Upper lobe of left lung (tissue), 6 donors: ENCODE data around the gene ST8SIA5. TPM values are rescaled to one million over a fixed set of nuclear protein-coding genes. Genes with fewer than 3 reads are reported as not detected.

Experiments
- ATAC-seq, 2 donors: fragments of 200-7000 bp; cut with Tn5 transposase; one replicate each; pipeline ENCODE4 v1.9.1; 2022; ENCODE audit warnings: mild to moderate bottlenecking in 2 of 2, moderate library complexity in 2 of 2; ENCODE audit not compliant: low FRiP score in 2 of 2
- DNase-seq, 2 donors: peaks; one replicate each; pipeline ENCODE4 v3.0.0-alpha.2; 2019 to 2020
- H3K27ac ChIP-seq, 4 donors: fragments of 200-600 bp; sonication (generic); one replicate each; pipeline ENCODE4 v1.5.1; 2016 to 2019
- H3K27me3 ChIP-seq, 4 donors: fragments of 200-600 bp; sonication (generic); one replicate each; pipeline ENCODE4 v1.5.1; 2017 to 2019
- H3K36me3 ChIP-seq, 4 donors: fragments of 200-600 bp; sonication (generic); one replicate each; pipeline ENCODE4 v1.5.1; 2016 to 2019
- H3K4me1 ChIP-seq, 4 donors: fragments of 200-600 bp; sonication (generic); one replicate each; pipeline ENCODE4 v1.5.1; 2018 to 2019
- H3K4me3 ChIP-seq, 4 donors: fragments of 200-600 bp; sonication (generic); one replicate each; pipeline ENCODE4 v1.5.1; 2017 to 2019; ENCODE audit warnings: mild to moderate bottlenecking in 2 of 4, moderate library complexity in 1 of 4
- H3K9me3 ChIP-seq, 4 donors: fragments of 200-600 bp; sonication (generic); one replicate each; pipeline ENCODE4 v1.5.1; 2018 to 2019
- EP300 ChIP-seq, 4 donors: sonication (generic); formaldehyde crosslinking; IDR thresholded peaks; one replicate each; pipeline ENCODE4 v1.5.1; 2017; ENCODE audit warnings: antibody characterized with exemption in 4 of 4, control low read depth in 2 of 4
- POLR2A ChIP-seq, 4 donors: fragments of 450-650 bp; IDR thresholded peaks; one replicate each; pipeline ENCODE4 v1.5.1; 2016 to 2017; ENCODE audit warnings: antibody characterized with exemption in 4 of 4, mild to moderate bottlenecking in 2 of 4
- POLR2AphosphoS5 ChIP-seq, 2 donors: sonication (generic); formaldehyde crosslinking; IDR thresholded peaks; one replicate each; pipeline ENCODE4 v1.5.1; 2017; ENCODE audit warnings: antibody characterized with exemption in 2 of 2
- WGBS, 2 donors: methylation state at CpG; one replicate each; pipeline ENCODE4 v1.1.5; 2017 to 2018; 5-methylcytosine and 5-hydroxymethylcytosine counted together
- total RNA-seq, 6 donors: library from RNA; depleted of rRNA in 4 of 6; stranded (reverse); fragments of >200 nt in 4 of 6; gene quantifications; one replicate each; pipeline versions ENCODE4 v1.1.0 to v1.2.1, GENCODE V29; 2016 to 2021
- TF ChIP-seq, protein P1 (sequence below), 6 experiments: fragments of 450-650 bp in 4 of 6; fragments of 200-600 bp in 2 of 6; sonication (generic) in 2 of 6; IDR thresholded peaks; one replicate each; pipeline ENCODE4 v1.5.1; 2016 to 2019; ENCODE audit warnings: antibody characterized with exemption in 6 of 6
- donor health status: DM: no; HTN: no; CAD: no; lungs with moderate emphysema.
- donor health status: DM: no; HTN: yes; CAD: no; lungs with severe emphysema.

ST8SIA5 gene
- total RNA-seq, 6 donors from 2014 or later: 0.30 to 0.74 (median 0.50) TPM; not detected in 2

DNA sequence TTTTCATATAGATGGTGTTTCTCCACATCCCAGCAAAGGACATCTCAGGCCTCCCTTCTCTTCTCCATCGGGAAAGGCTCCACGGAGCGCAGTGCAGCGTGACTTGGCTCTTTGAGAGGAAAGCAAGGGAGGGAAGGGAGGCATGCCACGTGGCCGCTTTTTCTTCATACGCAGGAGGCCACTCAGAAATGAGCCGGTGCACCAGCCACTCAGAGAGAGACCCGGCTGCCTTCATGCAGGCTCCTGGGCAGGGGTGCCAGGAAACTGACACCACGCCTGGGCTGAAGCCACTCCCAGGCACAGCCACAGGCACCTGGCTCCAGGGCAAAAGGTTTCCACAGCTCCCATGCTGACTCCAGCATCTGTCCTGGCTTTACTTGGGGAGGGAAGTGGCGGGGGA is 88.7 kb downstream of the ST8SIA5 start:
- TF ChIP-seq, protein P1, sequence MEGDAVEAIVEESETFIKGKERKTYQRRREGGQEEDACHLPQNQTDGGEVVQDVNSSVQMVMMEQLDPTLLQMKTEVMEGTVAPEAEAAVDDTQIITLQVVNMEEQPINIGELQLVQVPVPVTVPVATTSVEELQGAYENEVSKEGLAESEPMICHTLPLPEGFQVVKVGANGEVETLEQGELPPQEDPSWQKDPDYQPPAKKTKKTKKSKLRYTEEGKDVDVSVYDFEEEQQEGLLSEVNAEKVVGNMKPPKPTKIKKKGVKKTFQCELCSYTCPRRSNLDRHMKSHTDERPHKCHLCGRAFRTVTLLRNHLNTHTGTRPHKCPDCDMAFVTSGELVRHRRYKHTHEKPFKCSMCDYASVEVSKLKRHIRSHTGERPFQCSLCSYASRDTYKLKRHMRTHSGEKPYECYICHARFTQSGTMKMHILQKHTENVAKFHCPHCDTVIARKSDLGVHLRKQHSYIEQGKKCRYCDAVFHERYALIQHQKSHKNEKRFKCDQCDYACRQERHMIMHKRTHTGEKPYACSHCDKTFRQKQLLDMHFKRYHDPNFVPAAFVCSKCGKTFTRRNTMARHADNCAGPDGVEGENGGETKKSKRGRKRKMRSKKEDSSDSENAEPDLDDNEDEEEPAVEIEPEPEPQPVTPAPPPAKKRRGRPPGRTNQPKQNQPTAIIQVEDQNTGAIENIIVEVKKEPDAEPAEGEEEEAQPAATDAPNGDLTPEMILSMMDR (IDR thresholded peaks at IDR 0.05): no peak
- no peak for TF ChIP-seq POLR2A (IDR thresholded peaks at IDR 0.05)
- no peak for TF ChIP-seq POLR2AphosphoS5 (IDR thresholded peaks at IDR 0.05)
- TF ChIP-seq EP300 (IDR thresholded peaks at IDR 0.05): no peak
- Histone ChIP-seq H3K27me3 (no peaks in the 10 kb centered on the region), H3K4me3 (no peak overlapping the region), H3K27ac (no peak overlapping the region), H3K4me1 (no peaks in the 10 kb centered on the region), H3K9me3 (no peaks in the 10 kb centered on the region), H3K36me3 (no peaks in the 10 kb centered on the region)
- DNase-seq (no peak), ATAC-seq (no peak)
- WGBS, 2 donors: 70 to 73% methylated on average over 8 of the region's 11 CpGs

- WGBS, 2 donors: 94 to 96% methylated on average over 1 of the region's 1 CpG
- no peak for ATAC-seq
- no peak for TF ChIP-seq POLR2A (IDR thresholded peaks at IDR 0.05)
- no peak for TF ChIP-seq EP300 (IDR thresholded peaks at IDR 0.05)
- TF ChIP-seq, protein P1 (IDR thresholded peaks at IDR 0.05): no peak
- no peak for TF ChIP-seq POLR2AphosphoS5 (IDR thresholded peaks at IDR 0.05)
Measured at GRCh38 chr18:46663539-46663938, 93.3 kb downstream of the ST8SIA5 start.

DNA sequence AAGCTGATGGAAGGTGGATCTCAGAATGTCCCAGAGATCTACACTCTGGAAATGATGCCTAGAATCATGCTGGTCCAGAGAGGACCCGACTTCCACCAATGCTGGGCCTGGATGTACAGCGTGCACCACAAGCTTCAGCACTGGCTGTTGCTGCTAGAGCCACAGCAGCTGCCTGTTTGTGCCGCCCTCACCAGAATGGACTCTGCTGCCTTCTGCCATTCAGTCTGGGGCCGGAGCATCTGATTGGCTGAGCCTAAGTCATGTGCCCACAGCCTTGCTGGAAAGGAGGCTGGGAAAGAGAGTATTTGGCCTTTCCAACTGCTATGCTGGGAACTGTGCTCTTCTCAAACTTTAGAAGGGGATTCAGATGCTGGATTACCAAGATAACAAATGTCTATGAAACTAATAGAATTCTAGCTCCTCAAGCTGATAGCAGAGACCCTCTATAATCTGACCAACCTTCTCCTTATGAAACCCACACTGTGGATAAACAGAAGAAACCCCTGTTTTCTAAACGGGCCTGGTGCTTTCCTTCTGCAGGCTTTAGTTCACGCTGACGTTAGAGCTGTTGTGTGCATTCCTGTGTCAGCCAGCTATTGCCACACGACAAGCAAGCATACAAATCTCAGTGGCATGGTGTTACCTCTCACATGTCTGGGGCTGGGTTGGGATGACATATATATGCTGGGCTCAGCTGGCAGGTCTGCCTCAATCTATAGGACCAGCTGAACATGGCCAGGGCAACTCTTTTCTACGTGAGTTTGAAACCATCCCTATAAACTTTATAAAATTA is 95.7 kb downstream of the ST8SIA5 start:
- ATAC-seq (no peak), DNase-seq (no peak)
- 73 to 74% methylated on average over 7 to 9 of the region's 9 CpGs for WGBS, 2 donors
- no peaks in the 10 kb centered on the region for H3K9me3 ChIP-seq
- no peaks in the 10 kb centered on the region for H3K36me3 ChIP-seq
- H3K4me3 ChIP-seq: no peak overlapping the region
- H3K27ac ChIP-seq: no peak overlapping the region
- no peaks in the 10 kb centered on the region for H3K4me1 ChIP-seq
- TF ChIP-seq POLR2AphosphoS5 (IDR thresholded peaks at IDR 0.05) (no peak), EP300 (IDR thresholded peaks at IDR 0.05) (no peak), POLR2A (IDR thresholded peaks at IDR 0.05) (no peak)
- TF ChIP-seq, protein P1 (IDR thresholded peaks at IDR 0.05): no peak
- no peaks in the 10 kb centered on the region for H3K27me3 ChIP-seq

More at GRCh38 chr18:46663539-46663938, 93.3 kb downstream of the ST8SIA5 start:
- no peak overlapping the region for H3K27ac ChIP-seq
- no peaks in the 10 kb centered on the region for H3K27me3 ChIP-seq
- no peaks in the 10 kb centered on the region for H3K4me1 ChIP-seq
- no peaks in the 10 kb centered on the region for H3K36me3 ChIP-seq
- no peak overlapping the region for H3K4me3 ChIP-seq
- DNase-seq: no peak
- H3K9me3 ChIP-seq: no peaks in the 10 kb centered on the region

- Histone ChIP-seq H3K4me3 (no peak overlapping the region), H3K27ac (no peak overlapping the region), H3K36me3 (no peaks in the 10 kb centered on the region), H3K9me3 (no peaks in the 10 kb centered on the region), H3K4me1 (no peaks in the 10 kb centered on the region), H3K27me3 (no peaks in the 10 kb centered on the region)
- TF ChIP-seq POLR2A (IDR thresholded peaks at IDR 0.05): no peak
- TF ChIP-seq, protein P1 (IDR thresholded peaks at IDR 0.05): no peak
- no peak for TF ChIP-seq POLR2AphosphoS5 (IDR thresholded peaks at IDR 0.05)
- no peak for TF ChIP-seq EP300 (IDR thresholded peaks at IDR 0.05)
- DNase-seq (no peak), ATAC-seq (no peak)
- WGBS, 2 donors: 86 to 88% methylated on average over 3 of the region's 3 CpGs
Measured at GRCh38 chr18:46659484-46659883, 97.4 kb downstream of the ST8SIA5 start.
